ENCODE measurements around the gene DNMT3L.
"Not testable (repeated sequence)": the region's sequence is repeated elsewhere in the genome, so short reads cannot be mapped to it uniquely, and the experiment has no call there.

The DNMT3L gene

GRCh38 chr21:44294391-44295162, 32.9 kb upstream of the DNMT3L start:
- peak; percentile 13 to 25 for DNase-seq

- DNase-seq: peak; percentile 47 to 63
Observed at GRCh38 chr21:44293551-44294231, 32.0 kb upstream of the DNMT3L start.

- DNase-seq: no peak
Observed at GRCh38 chr21:44292812-44293195, 31.1 kb upstream of the DNMT3L start.

GRCh38 chr21:44291936-44292811, 30.5 kb upstream of the DNMT3L start:
- no peak for DNase-seq

GRCh38 chr21:44291078-44291935, 29.6 kb upstream of the DNMT3L start:
- DNase-seq: no peak

GRCh38 chr21:44290327-44291077, 28.8 kb upstream of the DNMT3L start:
- DNase-seq: no peak

GRCh38 chr21:44289381-44290010, 27.8 kb upstream of the DNMT3L start:
- no peak for DNase-seq

GRCh38 chr21:44288251-44289110, 26.8 kb upstream of the DNMT3L start:
- no peak for DNase-seq

- no peak for DNase-seq
Observed at GRCh38 chr21:44286716-44287632, 25.3 kb upstream of the DNMT3L start.

GRCh38 chr21:44286086-44286715, 24.5 kb upstream of the DNMT3L start:
- DNase-seq: no peak

GRCh38 chr21:44285138-44285992, 23.7 kb upstream of the DNMT3L start, which contains the start of gene AIRE:
Gene AIRE (plus strand): TSS chr21:44285876. CDS start chr21:44286007, 131 bp downstream.
- no peak for DNase-seq

GRCh38 chr21:44283948-44284347, 22.3 kb upstream of the DNMT3L start:
- no peak for DNase-seq

- DNase-seq: not testable (repeated sequence)
Observed at GRCh38 chr21:44283211-44283785, 21.6 kb upstream of the DNMT3L start.

- DNase-seq: no peak
Observed at GRCh38 chr21:44282370-44282769, 20.7 kb upstream of the DNMT3L start.

GRCh38 chr21:44281801-44282200, 20.1 kb upstream of the DNMT3L start:
- DNase-seq: no peak

- DNase-seq: no peak
Observed at GRCh38 chr21:44279354-44280260, 17.9 kb upstream of the DNMT3L start.

Data from CD4-positive, alpha-beta T cell treated with Interleukin-1 beta for 1 hour (primary cell).